CD4-positive, alpha-beta T cell treated with Interferon gamma for 1 hour (primary cell): ENCODE results near the gene HSD11B1L.

ENCODE experiments used
- DNase-seq: peaks from one replicate; pipeline ENCODE4 v3.0.0-alpha.2; 2020

The HSD11B1L gene

DNA sequence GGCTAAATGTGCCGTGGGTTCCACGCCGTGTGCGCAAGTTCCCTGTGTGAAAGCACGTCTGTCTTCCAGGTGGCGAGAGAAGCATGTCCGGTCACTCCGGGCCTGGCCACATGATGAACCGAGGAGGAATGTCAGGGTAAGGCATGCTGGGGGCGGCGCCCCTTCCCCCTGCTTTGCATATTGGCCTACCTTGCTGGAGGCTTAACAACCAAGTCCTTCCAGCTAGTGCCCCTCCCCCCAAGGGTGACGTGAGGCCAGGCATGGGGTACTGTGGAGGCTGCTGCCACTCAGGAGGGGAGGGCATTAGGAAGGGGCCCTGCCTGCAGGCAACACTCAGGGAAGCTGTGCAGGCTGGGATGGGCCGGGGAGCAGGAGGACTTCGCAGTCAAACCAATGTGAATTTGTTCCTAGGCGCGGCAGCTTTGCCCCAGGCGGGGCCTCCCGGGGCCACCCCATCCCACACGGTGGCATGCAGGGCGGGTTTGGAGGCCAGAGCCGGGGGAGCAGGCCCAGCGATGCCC lies 13.0 kb upstream of the HSD11B1L start:
- no peak for DNase-seq

DNA sequence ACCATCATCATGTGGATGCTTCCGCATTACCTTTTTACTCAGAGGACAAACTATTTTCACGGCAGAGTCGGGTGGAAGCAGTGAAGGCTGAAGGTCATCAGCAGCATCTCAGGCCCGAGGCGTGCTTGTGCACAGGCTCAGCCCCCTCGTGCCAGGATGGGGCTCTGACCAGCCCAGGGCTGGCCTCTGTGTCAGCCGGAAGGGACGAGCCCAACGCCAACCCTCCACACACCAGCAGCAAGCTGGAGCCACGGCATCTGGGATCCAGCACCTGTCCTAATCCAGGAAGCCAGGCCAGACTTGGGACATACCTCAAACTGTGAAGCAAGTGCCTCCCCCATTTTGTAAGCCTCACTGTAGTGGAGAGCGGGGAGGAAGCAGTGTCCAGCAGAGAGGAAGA lies 11.6 kb upstream of the HSD11B1L start:
- no peak for DNase-seq

DNA sequence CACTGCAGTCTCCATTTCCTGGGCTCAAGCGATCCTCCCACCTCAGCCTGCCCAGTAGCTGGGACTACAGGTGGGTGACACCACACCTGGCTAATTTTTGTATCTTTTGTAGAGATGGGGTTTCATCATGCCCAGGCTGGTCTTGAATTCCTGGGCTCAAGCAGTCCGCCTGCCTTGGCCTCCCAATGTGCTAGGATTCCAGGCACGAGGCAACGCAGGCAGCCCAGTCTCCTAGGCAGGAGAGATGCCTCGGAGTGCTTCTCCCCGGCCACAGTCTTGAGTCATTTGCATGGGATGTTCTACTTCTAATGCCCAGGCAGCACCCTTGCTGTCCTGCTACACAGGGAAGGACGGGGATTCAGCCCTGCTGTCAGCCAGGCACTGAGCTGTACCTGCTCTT lies 9.2 kb upstream of the HSD11B1L start:
- DNase-seq, result no peak

DNA sequence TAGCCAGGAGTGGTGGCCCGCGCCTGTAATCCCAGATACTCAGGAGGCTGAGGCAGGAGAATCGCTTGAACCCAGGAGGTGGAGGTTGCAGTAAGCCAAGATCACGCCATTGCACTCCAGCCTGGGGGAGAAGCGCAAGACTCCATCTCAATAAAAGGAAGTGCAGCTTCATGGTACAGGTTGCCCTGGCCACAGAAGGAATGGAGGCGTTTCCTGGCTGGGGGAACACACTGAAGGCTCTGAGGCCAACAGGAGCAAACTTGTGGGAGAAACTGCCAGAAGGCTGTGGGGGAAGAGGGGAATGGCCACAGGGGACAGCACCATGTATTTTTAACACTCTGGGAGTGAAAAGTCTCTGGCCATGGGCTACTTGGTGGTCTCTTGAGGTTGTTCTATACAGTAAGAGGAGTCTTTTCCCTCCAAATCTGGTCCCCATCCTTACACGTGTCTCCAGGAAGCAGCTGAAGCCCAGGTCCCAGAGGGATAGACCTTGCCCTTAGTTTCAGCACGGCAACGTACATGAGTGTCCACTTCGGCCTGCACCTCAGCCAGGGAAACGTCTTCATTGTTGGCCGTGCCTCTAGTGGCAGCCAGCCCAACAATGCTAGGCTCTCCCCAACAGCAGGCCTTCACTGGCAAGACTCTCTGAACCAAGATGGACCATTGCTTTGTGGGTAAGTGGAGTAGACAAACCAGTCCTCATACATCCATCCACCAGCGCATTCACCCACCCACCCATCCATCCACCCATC lies 7.9 kb upstream of the HSD11B1L start:
- DNase-seq, result no peak

DNA sequence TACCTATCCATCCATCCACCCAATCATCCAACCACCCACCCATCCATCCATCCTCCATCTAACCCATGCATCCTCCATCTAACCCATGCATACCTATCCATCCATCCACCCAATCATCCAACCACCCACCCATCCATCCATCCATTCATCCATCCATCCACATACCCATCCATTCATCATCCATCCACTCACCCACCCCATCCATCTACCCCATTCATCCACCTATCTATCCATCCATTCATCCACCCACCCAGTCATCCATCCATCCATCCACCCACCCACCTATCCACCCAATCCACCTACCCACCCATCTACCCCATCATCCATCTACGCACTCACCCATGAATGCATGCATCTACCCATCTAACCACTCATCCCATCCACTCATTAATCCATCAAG lies 7.1 kb upstream of the HSD11B1L start:
- no peak for DNase-seq

DNA sequence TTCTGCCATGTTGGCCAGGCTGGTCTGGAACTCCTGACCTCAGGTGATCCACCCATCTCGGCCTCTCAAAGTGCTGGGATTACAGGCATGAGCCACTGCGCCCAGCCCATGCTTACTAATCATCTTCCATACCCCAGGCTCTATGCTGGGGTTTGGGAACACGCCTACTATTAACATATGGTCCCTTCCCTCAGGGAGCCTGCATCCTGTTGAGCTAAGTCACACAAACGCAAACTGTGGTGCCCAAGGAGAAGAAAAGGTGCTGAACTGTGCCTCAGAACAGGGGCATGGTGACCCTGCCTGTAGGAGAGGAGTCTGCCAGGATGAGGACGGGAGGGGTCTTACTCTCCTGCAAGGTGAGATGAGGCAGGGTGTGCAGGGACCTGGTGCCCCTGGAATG lies 6.1 kb upstream of the HSD11B1L start:
- DNase-seq, result no peak

DNA sequence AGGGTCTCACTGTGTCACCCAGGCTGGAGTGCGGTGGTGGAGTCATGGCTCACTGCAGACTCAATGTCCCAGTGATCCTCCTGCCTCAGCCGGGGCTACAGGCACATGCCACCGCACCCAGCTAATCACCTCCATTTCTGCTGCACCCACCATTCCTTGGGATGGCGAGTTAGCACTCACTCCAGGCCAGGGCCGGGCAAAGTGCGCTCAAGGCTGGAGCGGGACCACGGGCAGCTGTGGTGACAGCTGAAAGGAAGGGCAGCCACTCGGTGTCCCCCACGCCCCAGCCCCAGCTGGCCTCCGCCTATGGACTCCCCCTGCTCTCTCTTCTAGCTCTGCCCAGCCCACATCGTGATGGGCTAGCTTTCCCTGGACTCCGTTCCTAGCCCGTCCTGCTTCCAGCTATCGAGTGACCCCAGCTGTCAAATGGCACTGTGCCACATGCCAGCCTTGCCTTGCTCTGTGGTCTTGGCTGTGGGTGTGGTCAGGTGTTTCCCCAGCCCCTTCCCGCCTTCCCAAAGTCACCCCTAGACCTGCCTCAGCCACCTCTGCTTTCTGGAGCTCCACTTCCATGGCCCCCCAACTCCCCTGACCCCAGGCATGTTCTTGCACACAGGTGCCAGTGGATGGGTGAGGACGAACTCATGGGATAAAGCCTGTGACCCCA lies 4.6 kb upstream of the HSD11B1L start:
- no peak for DNase-seq

DNA sequence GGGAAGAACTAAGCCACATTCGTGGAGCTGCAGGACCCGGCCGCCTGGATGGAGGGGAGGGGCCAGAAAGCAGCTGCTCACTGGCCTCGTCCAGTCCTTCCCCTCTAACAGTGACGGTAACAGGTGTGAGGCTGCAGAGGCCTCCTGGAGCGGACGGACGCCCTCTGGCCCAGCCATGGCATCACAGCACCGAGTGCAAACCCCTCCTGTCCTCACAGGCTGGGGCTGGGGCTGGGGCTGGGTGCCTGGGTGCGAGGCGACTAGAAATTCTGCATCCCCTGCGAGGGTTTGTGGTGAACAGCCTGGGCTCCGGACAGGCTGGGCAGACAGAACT lies 4.1 kb upstream of the HSD11B1L start:
- DNase-seq, result no peak

DNA sequence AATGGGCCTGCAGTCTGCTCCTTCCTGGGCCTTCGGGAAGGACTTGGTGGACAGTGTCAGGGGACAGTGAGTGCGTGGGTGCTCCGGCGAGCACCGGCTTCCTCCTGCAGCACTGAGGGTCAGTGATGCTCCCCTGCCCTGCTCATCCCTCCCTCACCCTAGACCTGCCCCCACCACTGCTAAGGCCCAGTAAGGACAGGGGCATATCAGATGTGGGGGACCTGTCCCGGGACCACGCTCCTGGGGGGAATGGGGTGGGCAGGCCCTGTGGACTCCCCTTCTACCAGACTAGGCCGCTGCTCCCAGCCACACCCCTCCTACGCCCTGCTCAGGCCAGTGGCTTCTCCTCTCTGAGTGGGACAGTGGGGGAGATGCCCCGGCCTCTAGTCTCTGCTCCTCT lies 3.7 kb upstream of the HSD11B1L start:
- DNase-seq, result no peak

DNA sequence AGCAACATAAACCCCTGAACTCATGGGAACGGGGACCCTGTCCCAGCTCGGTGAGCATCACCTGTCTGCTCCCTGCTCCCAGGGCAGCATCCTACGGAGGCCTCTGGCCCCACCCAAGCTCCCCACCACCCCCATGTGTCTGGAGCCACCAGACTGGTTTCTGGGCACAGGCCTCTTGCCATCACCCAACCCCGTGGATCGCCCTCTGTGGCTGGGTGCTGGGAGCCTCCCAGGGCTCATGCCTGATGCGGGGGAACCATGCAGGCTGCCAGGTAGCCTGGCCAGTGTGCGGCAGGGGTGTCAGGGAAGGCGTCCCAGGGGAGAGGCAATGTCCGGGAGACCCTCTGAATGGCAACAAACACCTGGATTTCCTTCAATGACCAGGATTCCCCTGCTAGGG lies 3.2 kb upstream of the HSD11B1L start:
- no peak for DNase-seq

DNA sequence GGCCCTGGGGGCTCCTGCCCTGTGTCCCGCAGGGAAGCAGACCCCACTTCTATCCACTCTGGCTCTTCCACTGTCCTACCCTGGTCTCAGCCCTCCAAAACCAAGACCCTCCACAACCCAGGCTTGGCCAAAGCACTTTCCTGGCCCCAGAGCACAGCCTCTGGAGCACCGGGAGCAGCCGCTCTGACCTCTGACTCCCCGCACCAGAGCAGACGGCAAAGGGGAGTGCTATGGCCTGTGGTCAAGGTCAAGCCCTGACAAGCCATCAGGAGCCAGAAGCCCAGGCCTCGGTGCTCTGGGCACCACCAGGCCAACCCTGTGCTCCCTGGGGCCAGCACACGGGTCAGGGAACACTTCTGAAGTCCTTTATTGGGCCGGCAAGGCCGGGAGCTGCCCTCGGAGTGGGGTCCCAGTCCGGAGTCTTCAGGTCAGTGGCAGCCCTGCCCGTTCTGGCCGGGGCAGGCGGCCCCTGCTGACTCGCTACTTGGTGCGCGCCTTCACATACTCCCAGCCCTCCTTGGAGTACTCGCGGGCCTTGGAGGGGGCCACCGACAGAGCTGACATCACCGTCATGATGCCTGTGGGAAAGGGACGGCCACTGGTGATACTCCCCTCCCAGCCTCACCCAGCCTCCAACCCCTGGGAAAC lies 2.6 kb upstream of the HSD11B1L start:
- DNase-seq, result no peak

DNA sequence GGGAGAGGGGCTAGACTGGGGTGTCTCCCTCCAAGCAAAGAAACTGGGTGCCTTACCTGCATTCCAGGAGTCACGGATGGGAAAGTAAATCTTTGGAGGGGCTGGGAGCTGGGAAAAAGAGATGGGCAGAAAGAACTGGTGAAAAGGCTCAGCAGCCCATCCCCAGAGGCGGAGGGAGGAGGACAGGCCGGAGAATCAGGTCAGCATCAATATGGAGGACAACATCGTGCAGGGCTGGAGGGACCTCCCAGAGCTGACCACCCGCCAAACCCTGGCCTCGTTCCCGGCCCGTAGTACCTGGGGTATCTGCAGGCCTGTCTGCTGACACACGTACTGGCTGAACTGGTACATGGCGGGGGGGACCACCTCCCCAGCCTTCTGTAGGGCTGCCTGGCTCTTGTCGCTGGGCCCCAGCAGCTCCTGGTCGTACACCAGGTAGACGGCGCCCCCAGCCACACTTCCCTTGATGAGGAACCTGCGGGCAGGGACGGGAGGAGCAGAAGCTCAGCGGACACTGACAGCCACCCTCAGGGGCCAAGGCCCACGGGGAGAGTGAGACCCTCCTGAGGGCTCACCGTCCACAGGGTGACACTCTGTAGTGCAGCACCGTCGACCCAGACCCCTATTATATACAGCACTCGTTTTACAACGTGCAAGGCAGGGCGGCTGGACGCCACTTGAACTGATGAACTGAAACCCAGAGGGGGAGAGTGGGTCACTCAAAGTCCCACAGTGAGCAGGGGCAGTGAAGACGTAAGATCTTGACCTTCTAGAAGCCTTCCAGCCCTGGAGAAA lies 1.3 kb upstream of the HSD11B1L start:
- no peak for DNase-seq

DNA sequence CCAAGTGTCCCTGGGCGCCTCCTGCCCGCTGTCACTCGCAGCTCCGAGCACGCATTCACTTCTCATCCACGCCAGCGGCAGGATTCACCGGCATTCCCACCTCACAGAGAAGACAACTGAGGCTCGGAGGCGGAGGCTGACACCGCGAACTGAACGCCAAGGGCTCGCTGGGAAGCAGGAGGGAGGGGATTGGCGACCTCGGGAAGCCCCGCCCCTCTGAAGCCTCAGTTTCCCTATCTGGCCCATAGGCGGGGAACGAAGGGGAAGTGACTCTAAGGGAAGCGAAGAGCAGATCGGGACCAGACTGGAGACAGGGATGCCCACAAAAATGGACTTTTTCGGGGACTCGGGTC lies 767 bp upstream of the HSD11B1L start:
- no peak for DNase-seq

DNA sequence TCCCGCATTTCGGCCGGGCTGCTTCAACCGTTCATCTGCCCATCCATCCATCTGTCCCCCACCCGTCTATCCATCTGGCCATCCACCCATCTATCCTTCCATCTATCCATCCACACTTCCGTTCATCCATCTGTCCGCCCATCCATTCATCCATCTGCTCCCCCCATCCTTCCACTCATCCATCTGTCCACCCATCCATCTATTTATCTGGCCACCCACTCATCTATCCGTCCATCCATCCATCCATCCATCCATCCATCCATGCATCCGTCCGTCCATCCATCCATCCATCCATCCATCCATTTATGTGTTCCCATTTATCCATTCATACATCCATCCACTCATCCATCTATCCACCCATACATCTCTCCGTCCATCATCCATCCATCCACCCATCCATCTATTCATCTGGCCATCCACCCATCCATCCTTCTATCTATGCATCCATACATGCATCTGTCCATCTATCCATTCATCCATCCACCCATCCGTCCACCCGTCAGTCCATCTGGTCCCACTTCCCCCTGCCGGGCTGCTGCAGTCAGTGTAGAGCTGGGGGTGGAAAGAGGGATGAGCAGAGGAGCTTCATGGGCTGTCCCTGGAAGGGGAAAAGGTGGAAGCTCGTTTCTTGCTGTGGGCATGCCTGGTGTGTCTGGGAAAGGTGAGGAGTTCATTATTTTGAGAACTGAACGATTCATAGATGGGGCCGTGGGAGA lies 722 bp downstream of the HSD11B1L start:
- no peak for DNase-seq

DNA sequence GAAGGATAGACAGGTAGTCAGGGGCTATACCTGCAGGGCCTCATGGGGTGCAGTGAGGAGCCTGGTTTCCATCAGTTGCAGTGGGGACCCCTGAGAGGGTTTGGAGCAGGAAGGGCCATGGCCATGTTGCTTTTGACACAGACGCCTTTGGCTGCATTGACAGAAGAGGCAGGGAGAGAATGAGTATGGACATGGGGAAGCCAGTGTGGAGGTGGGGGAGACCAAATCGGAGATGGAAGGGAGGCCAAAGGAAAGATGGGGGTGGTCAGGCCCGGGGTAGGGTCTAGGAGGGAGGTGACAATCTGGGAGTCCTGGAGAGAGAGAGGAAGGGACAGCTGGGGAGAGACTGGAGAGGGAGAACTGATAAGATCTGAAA lies 1.3 kb downstream of the HSD11B1L start:
- no peak for DNase-seq

DNA sequence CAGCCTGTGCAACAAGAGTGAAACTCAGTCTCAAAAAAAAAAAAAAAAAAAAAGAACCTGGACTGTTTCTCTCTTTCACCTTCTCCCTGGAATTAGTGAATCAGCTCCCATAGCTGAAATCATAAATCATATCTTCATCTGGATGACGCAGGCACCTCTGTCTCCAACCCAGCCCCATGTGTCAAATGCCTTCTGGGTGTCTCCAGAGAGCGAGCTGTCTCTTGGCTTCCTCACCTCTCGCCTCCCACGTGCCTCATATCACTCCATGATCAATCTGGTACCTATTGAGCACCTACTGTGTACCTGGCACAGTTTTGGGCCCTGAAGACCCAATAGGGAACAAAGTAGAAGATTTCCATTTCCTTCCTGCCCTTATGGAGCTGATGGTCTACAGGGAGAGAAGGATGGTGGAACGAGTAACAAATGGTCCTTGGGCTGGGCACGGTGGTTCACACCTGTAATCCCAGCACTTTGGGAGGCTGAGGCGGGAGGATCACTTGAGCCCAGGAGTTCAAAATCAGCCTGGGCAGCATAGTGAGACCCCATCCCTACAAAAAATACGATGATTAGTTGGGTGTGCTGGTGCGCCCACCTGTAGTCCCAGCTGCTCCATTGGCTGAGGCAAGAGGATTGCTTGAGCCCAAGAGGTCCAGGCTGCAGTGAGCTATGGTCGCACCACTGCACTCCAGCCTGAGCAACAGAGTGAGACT lies 2.5 kb downstream of the HSD11B1L start:
- no peak for DNase-seq

DNA sequence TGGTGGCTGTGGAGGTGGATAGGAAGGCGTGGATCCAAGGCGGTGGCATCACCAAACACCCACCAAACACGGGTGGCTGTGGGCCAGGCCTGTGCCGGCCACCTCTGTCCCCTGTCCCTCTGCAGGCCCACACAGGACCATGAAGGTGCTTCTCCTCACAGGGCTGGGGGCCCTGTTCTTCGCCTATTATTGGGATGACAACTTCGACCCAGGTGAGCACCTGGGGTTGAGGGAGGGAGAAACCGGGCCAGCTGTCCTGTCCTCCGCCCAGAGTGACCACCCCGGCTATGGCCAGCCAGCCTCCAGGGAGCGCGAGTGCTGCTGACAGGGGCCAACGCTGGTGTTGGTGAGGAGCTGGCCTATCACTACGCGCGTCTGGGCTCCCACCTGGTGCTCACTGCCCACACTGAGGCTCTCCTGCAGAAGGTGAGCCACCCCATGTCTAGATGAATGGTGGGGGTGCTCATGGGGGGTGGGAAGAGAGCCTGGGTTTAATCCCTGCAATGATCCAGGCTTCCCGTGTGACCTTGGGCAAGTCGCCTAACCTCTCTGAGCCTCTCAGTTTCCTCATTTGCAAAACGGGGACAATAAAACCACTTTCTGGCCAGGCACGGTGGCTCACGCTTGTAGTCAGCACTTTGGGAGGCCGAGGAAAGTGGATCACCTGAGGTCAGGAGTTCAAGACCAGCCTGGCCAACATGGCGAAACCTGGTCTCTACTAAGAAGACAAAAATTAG lies 4.0 kb downstream of the HSD11B1L start:
- DNase-seq, result no peak

DNA sequence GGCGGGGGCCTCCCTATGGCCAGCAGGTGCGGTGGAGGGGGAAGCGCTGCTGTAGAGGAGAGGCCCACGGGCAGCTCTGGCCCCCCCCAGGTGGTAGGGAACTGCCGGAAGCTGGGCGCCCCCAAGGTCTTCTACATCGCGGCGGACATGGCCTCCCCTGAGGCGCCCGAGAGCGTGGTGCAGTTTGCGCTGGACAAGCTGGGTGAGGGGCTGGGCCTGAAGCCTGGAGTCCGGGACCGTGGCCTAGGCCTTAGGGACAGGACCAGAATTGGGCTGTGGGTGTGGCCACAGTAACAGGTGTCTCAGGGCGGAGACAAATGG lies 5.5 kb downstream of the HSD11B1L start:
- DNase-seq, result no peak

DNA sequence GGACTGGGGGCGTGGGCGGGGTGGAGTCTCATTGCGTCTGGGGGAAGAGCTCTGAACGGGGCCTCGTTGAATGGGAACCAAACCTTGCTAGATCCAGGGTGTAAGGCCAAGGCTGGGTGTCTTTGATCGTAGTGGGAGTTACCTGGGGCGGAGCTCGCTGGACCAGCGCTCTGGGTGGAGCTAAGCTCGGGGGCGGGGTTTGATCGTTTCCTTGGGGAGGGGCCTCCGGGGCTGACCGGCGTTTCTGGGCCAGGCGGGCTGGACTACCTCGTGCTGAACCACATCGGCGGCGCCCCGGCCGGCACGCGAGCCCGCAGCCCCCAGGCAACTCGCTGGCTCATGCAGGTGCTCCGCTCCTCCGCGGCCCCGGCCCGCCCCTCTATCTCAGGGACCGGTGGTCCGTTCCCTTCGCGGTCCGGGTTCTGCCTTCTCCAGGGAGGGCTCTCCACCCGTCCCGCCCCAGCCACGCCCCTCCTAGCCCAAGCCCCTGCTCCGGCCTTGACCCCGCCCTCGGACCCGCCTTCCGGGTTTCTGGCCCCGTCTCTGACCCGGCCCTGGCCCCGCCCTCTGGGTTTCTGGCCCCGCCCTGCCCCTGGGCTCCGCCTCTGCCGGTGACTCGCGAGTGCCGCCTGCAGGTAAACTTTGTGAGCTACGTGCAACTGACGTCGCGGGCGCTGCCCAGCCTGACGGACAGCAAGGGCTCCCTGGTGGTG lies 6.0 kb downstream of the HSD11B1L start:
- peak; percentile 94 for DNase-seq

DNA sequence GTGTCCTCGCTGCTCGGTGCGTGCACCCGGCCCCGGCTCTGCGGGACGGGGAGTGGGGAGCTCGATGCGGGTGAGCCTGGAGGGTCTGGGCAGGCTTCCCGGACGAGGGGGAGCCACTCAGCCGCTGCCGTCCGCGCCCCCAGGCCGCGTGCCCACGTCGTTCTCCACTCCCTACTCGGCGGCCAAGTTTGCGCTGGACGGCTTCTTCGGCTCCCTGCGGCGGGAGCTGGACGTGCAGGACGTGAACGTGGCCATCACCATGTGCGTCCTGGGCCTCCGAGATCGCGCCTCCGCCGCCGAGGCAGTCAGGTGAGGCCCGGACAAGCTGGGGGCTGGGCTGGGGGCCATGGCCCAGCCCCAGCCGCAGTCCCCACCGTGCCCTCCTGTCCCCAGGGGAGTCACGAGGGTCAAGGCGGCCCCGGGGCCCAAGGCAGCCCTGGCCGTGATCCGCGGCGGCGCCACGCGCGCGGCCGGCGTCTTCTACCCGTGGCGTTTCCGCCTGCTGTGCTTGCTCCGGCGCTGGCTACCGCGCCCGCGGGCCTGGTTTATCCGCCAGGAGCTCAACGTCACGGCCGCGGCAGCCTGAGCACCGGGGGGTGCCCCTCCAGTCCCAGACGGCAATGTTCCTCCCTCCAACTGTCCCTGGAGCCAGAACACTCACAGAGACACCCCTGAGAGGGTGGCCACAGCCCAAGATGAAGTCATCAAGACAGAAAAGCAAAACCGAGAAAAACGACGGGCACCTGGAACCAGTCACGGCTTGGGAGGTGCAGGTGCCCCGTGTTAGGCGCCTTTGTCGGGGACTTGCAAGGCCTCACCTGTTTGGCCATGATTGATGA lies 6.8 kb downstream of the HSD11B1L start:
- DNase-seq, result no peak
